ENCODE measurements around the gene RBM33.

RBM33 gene

DNA sequence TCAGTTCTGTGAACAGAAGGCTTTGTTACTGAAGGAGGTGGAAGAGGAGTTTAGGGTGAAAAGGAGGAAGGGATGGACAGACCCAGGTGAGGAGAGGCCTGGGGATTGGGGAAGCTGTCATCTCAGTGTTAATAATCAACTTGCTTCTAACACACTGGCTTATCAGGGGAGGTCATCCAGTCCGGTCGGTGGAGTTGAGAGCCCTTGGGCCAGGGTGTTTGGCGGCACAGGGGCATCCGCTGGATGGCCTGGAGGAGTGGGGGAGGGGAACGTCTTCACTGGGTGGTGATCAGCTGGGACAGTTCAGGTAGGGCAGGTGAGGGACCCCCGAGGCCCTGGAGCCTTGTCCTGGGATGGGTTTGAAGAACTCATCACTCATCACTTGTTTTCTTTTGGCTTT lies 133.9 kb downstream of the RBM33 start:
- H2AFZ ChIP-seq (ENCODE audit: low read depth, low read length), result no peak overlapping the region
- H2BK15ac ChIP-seq (ENCODE audit: low read depth, poor library complexity, severe bottlenecking), result peak overlapping the region; percentile 26
- peaks cover 64% of the 10 kb centered on the region for H3K79me1 ChIP-seq (replicated peaks; ENCODE audit: low read length, poor library complexity, severe bottlenecking)
- no peak for DNase-seq
- WGBS, result 92% methylated on average over 6 of the region's 6 CpGs
- H2AK5ac ChIP-seq (ENCODE audit: low read length, severe bottlenecking), result no peak overlapping the region
- H3K9ac ChIP-seq (ENCODE audit: low read length), result no peak overlapping the region
- no peak overlapping the region for H4K91ac ChIP-seq (ENCODE audit: low read length)
- H2BK5ac ChIP-seq (ENCODE audit: low read depth, low read length, poor library complexity, severe bottlenecking), result no peak overlapping the region
- H2BK12ac ChIP-seq (ENCODE audit: low read length in 2 of 2), result no peak overlapping the region
- no peak overlapping the region for H3K18ac ChIP-seq (ENCODE audit: low read depth in 1 of 2, low read length in 2 of 2)
- no peak overlapping the region for H2BK120ac ChIP-seq (ENCODE audit: low read depth, low read length)
- no peak overlapping the region for H3K4ac ChIP-seq (ENCODE audit: low read depth in 1 of 2, low read length in 2 of 2)
- no peaks in the 10 kb centered on the region for H3K27me3 ChIP-seq (ENCODE audit: control insufficient read depth in 1 of 2, insufficient read depth in 1 of 2, low read length in 2 of 2)
- H3K4me2 ChIP-seq (ENCODE audit: low read length, poor library complexity, severe bottlenecking), result no peak overlapping the region
- no peak overlapping the region for H3K23ac ChIP-seq (ENCODE audit: low read length in 2 of 2)
- H3K9me3 ChIP-seq (ENCODE audit: control insufficient read depth, low read length), result no peaks in the 10 kb centered on the region
- no peak overlapping the region for H3K14ac ChIP-seq (ENCODE audit: low read length in 2 of 2)
- no peak overlapping the region for H3K27ac ChIP-seq (ENCODE audit: low read length, poor library complexity, severe bottlenecking)
- peaks cover 9% of the 10 kb centered on the region for H3K4me1 ChIP-seq (ENCODE audit: control insufficient read depth, insufficient read depth, low read depth, low read length)
- no peak overlapping the region for H4K8ac ChIP-seq (ENCODE audit: low read length)
- no peak overlapping the region for H3K4me3 ChIP-seq (ENCODE audit: insufficient read depth in 1 of 2, low read depth in 1 of 2, low read length in 2 of 2)
- H3K36me3 ChIP-seq (ENCODE audit: control insufficient read depth in 1 of 2, insufficient read depth in 2 of 2, low read depth in 1 of 2, low read length in 2 of 2), result peaks cover 69 to 90% of the 10 kb centered on the region in 2 experiments

DNA sequence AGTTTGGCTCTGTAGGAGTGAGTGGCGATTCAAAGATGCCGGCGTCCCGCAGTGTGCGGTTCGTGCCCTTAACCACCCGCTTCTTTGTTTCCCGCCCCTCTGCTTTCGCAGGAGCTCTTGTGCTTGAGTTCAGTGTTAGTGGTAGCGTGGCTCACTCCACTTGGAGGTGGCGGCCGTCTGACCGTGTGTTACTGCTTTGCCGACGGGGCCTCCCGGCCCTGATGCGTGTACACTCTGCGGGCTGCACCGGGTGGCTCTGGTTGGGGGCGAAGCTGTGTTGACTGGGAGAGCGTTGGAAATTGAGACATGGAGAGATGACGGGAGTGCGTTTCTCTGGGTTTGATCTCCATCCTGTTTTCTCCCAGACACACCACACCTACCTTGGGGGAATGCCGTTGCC lies 136.4 kb downstream of the RBM33 start:
- H3K4me3 ChIP-seq (ENCODE audit: insufficient read depth in 1 of 2, low read depth in 1 of 2, low read length in 2 of 2), result no peak overlapping the region
- H3K9me3 ChIP-seq (ENCODE audit: control insufficient read depth, low read length), result no peaks in the 10 kb centered on the region
- no peaks in the 10 kb centered on the region for H3K27me3 ChIP-seq (ENCODE audit: control insufficient read depth in 1 of 2, insufficient read depth in 1 of 2, low read length in 2 of 2)
- no peak overlapping the region for H3K27ac ChIP-seq (ENCODE audit: low read length, poor library complexity, severe bottlenecking)
- H2AFZ ChIP-seq (ENCODE audit: low read depth, low read length), result no peak overlapping the region
- H3K4me1 ChIP-seq (ENCODE audit: control insufficient read depth, insufficient read depth, low read depth, low read length), result peaks cover 7% of the 10 kb centered on the region
- H4K91ac ChIP-seq (ENCODE audit: low read length), result no peak overlapping the region
- no peak overlapping the region for H3K18ac ChIP-seq (ENCODE audit: low read depth in 1 of 2, low read length in 2 of 2)
- no peak overlapping the region for H2BK15ac ChIP-seq (ENCODE audit: low read depth, poor library complexity, severe bottlenecking)
- no peak overlapping the region for H3K4me2 ChIP-seq (ENCODE audit: low read length, poor library complexity, severe bottlenecking)
- 98% methylated on average over 17 of the region's 24 CpGs for WGBS
- no peak overlapping the region for H3K9ac ChIP-seq (ENCODE audit: low read length)
- no peak overlapping the region for H2AK5ac ChIP-seq (ENCODE audit: low read length, severe bottlenecking)
- no peak overlapping the region for H3K14ac ChIP-seq (ENCODE audit: low read length in 2 of 2)
- H2BK120ac ChIP-seq (ENCODE audit: low read depth, low read length), result no peak overlapping the region
- H3K4ac ChIP-seq (ENCODE audit: low read depth in 1 of 2, low read length in 2 of 2), result no peak overlapping the region
- peaks cover 67 to 73% of the 10 kb centered on the region in 2 experiments for H3K36me3 ChIP-seq (ENCODE audit: control insufficient read depth in 1 of 2, insufficient read depth in 2 of 2, low read depth in 1 of 2, low read length in 2 of 2)
- H2BK12ac ChIP-seq (ENCODE audit: low read length in 2 of 2), result no peak overlapping the region
- no peak overlapping the region for H4K8ac ChIP-seq (ENCODE audit: low read length)
- no peak for DNase-seq
- no peak overlapping the region for H2BK5ac ChIP-seq (ENCODE audit: low read depth, low read length, poor library complexity, severe bottlenecking)
- H3K23ac ChIP-seq (ENCODE audit: low read length in 2 of 2), result no peak overlapping the region
- H3K79me1 ChIP-seq (replicated peaks; ENCODE audit: low read length, poor library complexity, severe bottlenecking), result peaks cover 42% of the 10 kb centered on the region

DNA sequence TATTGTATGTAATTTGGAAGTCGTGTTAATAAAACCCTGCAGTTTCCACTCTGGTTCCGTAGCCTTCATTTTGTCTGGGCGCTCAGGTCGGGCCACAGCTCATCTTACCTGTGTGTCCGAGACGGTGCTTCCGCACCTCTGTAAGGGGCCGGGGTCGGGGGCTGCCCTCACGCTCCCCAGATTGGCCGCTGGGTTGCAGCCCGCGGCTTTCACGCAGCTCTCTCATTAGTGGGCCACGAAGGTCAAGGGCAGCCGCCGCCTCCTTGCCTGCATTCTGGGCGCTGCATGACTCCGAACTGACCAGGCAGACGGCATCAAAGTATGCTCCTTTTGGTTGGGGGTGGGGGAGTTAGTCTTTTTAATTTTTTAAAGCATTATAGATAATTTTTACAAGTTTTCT lies 137.0 kb downstream of the RBM33 start:
- Histone ChIP-seq H3K36me3 (ENCODE audit: control insufficient read depth in 1 of 2, insufficient read depth in 2 of 2, low read depth in 1 of 2, low read length in 2 of 2) (peaks cover 64 to 67% of the 10 kb centered on the region in 2 experiments), H3K27me3 (ENCODE audit: control insufficient read depth in 1 of 2, insufficient read depth in 1 of 2, low read length in 2 of 2) (no peaks in the 10 kb centered on the region), H3K4me2 (ENCODE audit: low read length, poor library complexity, severe bottlenecking) (no peak overlapping the region), H4K8ac (ENCODE audit: low read length) (no peak overlapping the region), H3K4ac (ENCODE audit: low read depth in 1 of 2, low read length in 2 of 2) (no peak overlapping the region), H3K4me3 (ENCODE audit: insufficient read depth in 1 of 2, low read depth in 1 of 2, low read length in 2 of 2) (no peak overlapping the region), H2AFZ (ENCODE audit: low read depth, low read length) (no peak overlapping the region), H4K91ac (ENCODE audit: low read length) (no peak overlapping the region), H3K9me3 (ENCODE audit: control insufficient read depth, low read length) (no peaks in the 10 kb centered on the region), H3K27ac (ENCODE audit: low read length, poor library complexity, severe bottlenecking) (no peak overlapping the region), H3K23ac (ENCODE audit: low read length in 2 of 2) (no peak overlapping the region), H3K4me1 (ENCODE audit: control insufficient read depth, insufficient read depth, low read depth, low read length) (peaks cover 7% of the 10 kb centered on the region), H2BK12ac (ENCODE audit: low read length in 2 of 2) (no peak overlapping the region), H3K79me1 (replicated peaks; ENCODE audit: low read length, poor library complexity, severe bottlenecking) (peaks cover 41% of the 10 kb centered on the region), H2AK5ac (ENCODE audit: low read length, severe bottlenecking) (no peak overlapping the region), H2BK120ac (ENCODE audit: low read depth, low read length) (no peak overlapping the region), H3K18ac (ENCODE audit: low read depth in 1 of 2, low read length in 2 of 2) (no peak overlapping the region), H2BK5ac (ENCODE audit: low read depth, low read length, poor library complexity, severe bottlenecking) (no peak overlapping the region), H3K9ac (ENCODE audit: low read length) (no peak overlapping the region), H3K14ac (ENCODE audit: low read length in 2 of 2) (no peak overlapping the region), H2BK15ac (ENCODE audit: low read depth, poor library complexity, severe bottlenecking) (no peak overlapping the region)
- DNase-seq, result no peak
- WGBS, result 98% methylated on average over 17 of the region's 20 CpGs

DNA sequence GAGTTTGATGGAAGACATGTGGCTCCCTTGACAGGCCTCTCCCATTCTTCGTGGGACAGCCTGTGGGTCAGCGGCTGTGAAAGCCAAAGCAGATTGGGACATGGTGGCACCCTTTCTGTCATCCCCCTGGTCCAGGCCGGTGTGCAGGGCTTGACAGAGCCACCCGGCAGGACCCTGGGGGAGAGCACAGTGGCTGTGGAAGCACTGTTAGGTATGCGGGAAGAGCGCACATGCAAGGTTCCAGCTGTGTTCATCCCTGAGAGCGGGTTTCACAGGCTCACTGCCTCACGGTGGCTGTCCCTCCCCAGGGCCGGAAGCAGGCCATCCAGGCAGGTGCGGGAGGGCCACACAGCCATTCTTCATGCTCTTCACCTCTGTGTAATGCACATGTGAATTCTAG lies 138.0 kb downstream of the RBM33 start:
- no peak for DNase-seq
- Histone ChIP-seq H2BK12ac (ENCODE audit: low read length in 2 of 2) (no peak overlapping the region), H3K9ac (ENCODE audit: low read length) (no peak overlapping the region), H3K79me1 (replicated peaks; ENCODE audit: low read length, poor library complexity, severe bottlenecking) (peaks cover 33% of the 10 kb centered on the region), H2BK15ac (ENCODE audit: low read depth, poor library complexity, severe bottlenecking) (no peak overlapping the region), H3K4me3 (ENCODE audit: insufficient read depth in 1 of 2, low read depth in 1 of 2, low read length in 2 of 2) (no peak overlapping the region), H3K9me3 (ENCODE audit: control insufficient read depth, low read length) (no peaks in the 10 kb centered on the region), H2BK5ac (ENCODE audit: low read depth, low read length, poor library complexity, severe bottlenecking) (no peak overlapping the region), H3K23ac (ENCODE audit: low read length in 2 of 2) (no peak overlapping the region), H3K18ac (ENCODE audit: low read depth in 1 of 2, low read length in 2 of 2) (no peak overlapping the region), H3K27ac (ENCODE audit: low read length, poor library complexity, severe bottlenecking) (no peak overlapping the region), H3K4me2 (ENCODE audit: low read length, poor library complexity, severe bottlenecking) (no peak overlapping the region), H3K36me3 (ENCODE audit: control insufficient read depth in 1 of 2, insufficient read depth in 2 of 2, low read depth in 1 of 2, low read length in 2 of 2) (peaks cover 55 to 57% of the 10 kb centered on the region in 2 experiments), H3K14ac (ENCODE audit: low read length in 2 of 2) (no peak overlapping the region), H4K8ac (ENCODE audit: low read length) (no peak overlapping the region), H2BK120ac (ENCODE audit: low read depth, low read length) (no peak overlapping the region), H4K91ac (ENCODE audit: low read length) (no peak overlapping the region), H3K4me1 (ENCODE audit: control insufficient read depth, insufficient read depth, low read depth, low read length) (peaks cover 15% of the 10 kb centered on the region), H2AFZ (ENCODE audit: low read depth, low read length) (no peak overlapping the region), H2AK5ac (ENCODE audit: low read length, severe bottlenecking) (no peak overlapping the region), H3K27me3 (ENCODE audit: control insufficient read depth in 1 of 2, insufficient read depth in 1 of 2, low read length in 2 of 2) (no peaks in the 10 kb centered on the region), H3K4ac (ENCODE audit: low read depth in 1 of 2, low read length in 2 of 2) (no peak overlapping the region)
- WGBS, result 94% methylated on average over 10 of the region's 10 CpGs
